GM06990 (cell line): ENCODE measurements around the gene CCBE1.

Experiments used
- DNase-seq: peaks from one replicate; pipeline ENCODE4 v3.0.0-alpha.2; 2011; ENCODE audit not compliant: insufficient read length; ENCODE audit errors: extremely low read depth
- H3K27me3 ChIP-seq: replicated peaks from 2 replicates; pipeline ENCODE4 v1.6.0; 2011; ENCODE audit warnings: low read length; ENCODE audit not compliant: control insufficient read depth, insufficient read depth
- H3K36me3 ChIP-seq: 2 replicates; pipeline ENCODE4 v1.5.1; 2011; ENCODE audit warnings: low read length; ENCODE audit not compliant: control insufficient read depth, insufficient read depth
- H3K4me3 ChIP-seq: replicated peaks from 2 replicates; pipeline ENCODE4 v1.5.1; 2011; ENCODE audit warnings: low read depth, mild to moderate bottlenecking, control low read depth, low read length
- TF ChIP-seq, protein P1 (sequence below): IDR thresholded peaks from 2 replicates; pipeline ENCODE4 v1.5.1; 2011; ENCODE audit warnings: low read length, control low read depth, mild to moderate bottlenecking, inconsistent platforms; ENCODE audit not compliant: insufficient read depth, poor library complexity, severe bottlenecking

Gene CCBE1

DNA sequence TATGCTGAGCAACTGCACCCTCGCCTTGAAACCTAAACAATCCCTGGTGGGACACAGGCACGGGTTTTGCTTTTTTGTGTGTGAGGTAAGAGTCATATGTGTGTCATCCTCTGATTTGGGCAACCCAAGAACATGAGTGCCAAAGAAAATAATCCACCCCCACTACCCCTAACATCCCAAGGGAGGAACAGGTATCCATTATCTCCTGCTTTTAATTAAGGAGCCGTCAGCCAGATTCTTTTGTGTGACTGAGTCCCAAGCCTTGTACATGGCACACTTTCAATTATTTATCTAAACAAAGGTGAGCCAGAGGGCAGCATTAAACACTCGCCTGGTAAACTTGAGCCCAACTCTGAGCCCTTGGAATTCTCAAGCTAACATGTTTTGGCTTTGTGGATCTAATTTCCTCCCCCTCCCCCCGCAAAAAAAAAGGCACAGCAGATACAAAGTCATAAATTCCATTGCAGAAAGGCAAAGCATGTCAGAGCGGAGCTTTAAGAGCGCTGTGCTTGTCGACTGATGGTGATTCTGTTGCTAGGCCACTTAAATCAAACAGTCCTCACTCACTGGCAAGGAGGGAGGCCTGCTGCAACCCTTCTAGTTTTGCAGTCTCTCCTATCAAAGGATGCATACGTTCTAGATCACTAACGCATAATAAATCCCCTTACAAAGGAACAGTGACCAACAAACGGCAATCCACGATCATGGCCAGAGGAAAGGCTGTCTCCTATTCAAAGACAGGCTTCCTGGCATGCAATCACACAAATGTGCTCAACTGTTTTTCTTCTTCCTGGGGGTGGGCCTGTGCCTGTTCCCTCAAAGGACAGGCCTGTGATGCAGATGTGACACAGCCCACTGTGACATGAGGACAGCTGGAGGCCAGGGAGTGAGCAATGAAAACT, 194.7 kb downstream of the CCBE1 start:
- no peak for DNase-seq

DNA sequence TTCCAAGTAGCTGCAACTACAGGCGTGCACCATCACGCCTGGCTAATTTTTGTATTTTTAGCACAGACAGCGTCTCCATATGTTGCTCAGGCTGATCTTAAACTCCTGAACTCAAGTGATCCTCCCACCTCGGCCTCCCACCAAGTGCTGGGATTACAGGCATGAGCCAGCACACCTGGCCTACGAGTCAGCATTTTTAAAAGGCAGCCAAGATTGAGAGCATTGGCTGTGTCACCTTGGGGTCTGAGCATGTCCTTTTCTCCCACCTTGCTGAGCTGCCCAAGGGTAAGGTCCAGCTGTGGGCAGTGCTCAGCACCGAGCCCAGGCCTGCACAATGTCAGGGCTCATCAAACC, 195.3 kb downstream of the CCBE1 start:
- Histone ChIP-seq H3K36me3 (no peaks in the 10 kb centered on the region), H3K4me3 (no peak overlapping the region), H3K27me3 (no peaks in the 10 kb centered on the region; the same call in 1 of the 2 replicates)
- no peak for DNase-seq
- TF ChIP-seq, protein P1, sequence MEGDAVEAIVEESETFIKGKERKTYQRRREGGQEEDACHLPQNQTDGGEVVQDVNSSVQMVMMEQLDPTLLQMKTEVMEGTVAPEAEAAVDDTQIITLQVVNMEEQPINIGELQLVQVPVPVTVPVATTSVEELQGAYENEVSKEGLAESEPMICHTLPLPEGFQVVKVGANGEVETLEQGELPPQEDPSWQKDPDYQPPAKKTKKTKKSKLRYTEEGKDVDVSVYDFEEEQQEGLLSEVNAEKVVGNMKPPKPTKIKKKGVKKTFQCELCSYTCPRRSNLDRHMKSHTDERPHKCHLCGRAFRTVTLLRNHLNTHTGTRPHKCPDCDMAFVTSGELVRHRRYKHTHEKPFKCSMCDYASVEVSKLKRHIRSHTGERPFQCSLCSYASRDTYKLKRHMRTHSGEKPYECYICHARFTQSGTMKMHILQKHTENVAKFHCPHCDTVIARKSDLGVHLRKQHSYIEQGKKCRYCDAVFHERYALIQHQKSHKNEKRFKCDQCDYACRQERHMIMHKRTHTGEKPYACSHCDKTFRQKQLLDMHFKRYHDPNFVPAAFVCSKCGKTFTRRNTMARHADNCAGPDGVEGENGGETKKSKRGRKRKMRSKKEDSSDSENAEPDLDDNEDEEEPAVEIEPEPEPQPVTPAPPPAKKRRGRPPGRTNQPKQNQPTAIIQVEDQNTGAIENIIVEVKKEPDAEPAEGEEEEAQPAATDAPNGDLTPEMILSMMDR = no peak

More for the DNA sequence above, 194.7 kb downstream of the CCBE1 start:
- Histone ChIP-seq H3K27me3 (no peaks in the 10 kb centered on the region), H3K4me3 (no peak overlapping the region), H3K36me3 (no peaks in the 10 kb centered on the region)
- TF ChIP-seq, protein P1 = no peak

DNA sequence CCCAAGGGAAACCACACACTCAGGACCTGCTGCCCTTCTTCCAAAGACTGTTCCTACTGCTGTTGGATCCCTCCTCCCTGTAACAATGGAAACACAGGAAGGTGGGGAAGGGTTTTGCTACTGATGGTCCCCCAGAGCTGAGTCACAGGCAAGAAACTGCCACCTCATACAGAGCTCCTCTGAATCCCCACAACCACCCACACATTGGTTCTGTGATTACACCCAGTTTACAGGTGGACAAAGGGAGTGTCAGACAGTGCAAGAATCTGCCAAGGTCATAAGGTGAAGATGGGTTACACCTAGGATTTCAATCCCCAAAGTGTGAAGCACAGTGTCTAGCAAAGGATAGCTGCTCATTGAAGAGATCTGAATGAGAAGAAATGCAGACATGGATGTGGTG, 196.5 kb downstream of the CCBE1 start:
- no peaks in the 10 kb centered on the region for H3K36me3 ChIP-seq
- TF ChIP-seq, protein P1 = no peak
- no peak for DNase-seq
- H3K4me3 ChIP-seq = no peak overlapping the region
- no peaks in the 10 kb centered on the region; the same call in 1 of the 2 replicates for H3K27me3 ChIP-seq

DNA sequence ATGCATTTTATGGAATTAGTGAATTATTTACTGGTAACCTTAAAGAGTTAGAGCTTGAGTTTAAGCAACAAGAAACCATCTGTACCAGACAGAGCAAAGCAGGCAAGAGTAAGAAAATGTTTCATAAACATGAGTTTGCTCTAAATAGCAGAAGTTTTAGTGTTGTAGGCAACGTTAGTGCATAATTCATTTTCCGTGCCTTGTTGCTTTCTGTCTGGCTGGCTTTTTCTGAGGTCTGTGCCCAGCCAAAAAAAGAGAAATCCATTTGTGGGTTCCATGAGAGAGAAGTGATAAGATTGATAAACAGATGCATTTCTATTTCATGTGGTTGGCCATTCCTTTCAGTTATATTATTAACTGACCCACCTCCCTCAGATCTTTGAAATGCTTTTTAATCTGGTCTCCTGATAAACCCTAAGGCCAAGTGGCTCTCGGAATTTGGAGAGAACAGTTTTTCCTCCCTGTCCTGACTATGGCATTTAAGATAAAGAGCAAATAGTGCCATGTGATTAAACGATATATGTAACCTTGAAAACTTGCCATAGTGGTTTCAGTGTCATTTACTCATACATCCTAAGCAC, 198.6 kb downstream of the CCBE1 start:
- Histone ChIP-seq H3K27me3 (no peaks in the 10 kb centered on the region; the same call in 1 of the 2 replicates), H3K4me3 (no peak overlapping the region), H3K36me3 (no peaks in the 10 kb centered on the region)
- TF ChIP-seq, protein P1 = no peak
- no peak for DNase-seq

DNA sequence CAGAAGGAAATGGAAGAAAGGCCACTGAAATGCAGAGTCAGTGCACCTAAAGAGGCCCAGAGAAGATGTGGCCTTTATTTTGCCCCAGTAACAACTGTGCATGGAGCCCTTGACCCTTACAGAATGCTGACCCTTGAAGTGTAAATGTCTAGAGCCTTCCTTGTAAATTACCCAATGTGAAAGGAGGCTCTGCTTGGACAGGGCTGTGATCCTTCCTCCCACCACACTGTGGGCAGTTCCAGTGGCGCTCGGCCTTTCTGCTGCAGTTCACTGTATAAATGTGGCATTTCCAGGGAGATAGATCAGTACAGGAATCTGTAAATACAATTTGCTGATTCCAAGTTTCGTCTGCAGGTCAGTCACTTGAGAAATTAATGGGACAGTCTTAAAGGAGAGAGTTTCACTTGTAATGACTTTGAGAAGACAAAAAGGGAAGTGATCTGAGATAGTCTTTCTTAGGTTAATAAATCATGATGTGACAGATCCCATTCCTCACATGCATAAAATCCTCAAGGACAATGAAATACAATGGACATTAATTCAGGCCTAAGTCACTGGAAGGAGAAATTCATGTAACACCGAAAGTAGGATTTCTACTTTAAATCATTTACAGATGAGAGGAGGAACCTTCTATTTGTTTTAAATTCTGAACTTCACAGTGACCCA, 204.3 kb downstream of the CCBE1 start:
- H3K27me3 ChIP-seq = no peaks in the 10 kb centered on the region; the same call in 1 of the 2 replicates
- no peak overlapping the region for H3K4me3 ChIP-seq
- TF ChIP-seq, protein P1 = no peak
- no peaks in the 10 kb centered on the region for H3K36me3 ChIP-seq
- DNase-seq = no peak
